HG03469 (cell line): ENCODE measurements around the gene CKB.
"Not testable (repeated sequence)": the region's sequence is repeated elsewhere in the genome, so short reads cannot be mapped to it uniquely, and the experiment has no call there.

Experiments
- ATAC-seq: cut with Tn5 transposase; IDR thresholded peaks from one replicate; pipeline ENCODE4 v1.9.1; 2021; ENCODE audit warnings: mild to moderate bottlenecking, moderate library complexity, moderate number of reproducible peaks; ENCODE audit not compliant: unreplicated experiment

The CKB gene

DNA sequence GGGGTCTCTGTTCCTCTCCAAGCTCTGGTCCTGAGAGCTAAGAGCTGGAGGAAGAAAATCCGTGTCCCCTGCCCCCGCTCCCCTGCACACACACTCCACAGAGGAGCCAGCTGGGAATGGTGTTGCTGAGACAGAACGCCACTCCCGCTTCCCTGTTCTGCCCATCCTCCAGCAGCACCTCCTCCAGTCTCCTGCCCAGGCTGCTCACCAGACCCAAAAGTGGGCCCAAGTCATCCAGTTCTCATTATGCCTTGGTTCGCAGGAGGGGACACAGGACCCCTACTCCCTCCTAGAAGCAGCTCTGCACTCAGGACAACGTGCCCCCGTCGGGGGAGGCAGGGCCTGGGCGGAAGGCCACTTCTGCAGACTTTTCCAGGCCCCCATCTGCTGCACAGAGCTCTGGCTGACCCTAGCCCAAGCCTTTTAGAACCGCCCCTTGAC, 5.5 kb upstream of the CKB start:
- no peak for ATAC-seq

DNA sequence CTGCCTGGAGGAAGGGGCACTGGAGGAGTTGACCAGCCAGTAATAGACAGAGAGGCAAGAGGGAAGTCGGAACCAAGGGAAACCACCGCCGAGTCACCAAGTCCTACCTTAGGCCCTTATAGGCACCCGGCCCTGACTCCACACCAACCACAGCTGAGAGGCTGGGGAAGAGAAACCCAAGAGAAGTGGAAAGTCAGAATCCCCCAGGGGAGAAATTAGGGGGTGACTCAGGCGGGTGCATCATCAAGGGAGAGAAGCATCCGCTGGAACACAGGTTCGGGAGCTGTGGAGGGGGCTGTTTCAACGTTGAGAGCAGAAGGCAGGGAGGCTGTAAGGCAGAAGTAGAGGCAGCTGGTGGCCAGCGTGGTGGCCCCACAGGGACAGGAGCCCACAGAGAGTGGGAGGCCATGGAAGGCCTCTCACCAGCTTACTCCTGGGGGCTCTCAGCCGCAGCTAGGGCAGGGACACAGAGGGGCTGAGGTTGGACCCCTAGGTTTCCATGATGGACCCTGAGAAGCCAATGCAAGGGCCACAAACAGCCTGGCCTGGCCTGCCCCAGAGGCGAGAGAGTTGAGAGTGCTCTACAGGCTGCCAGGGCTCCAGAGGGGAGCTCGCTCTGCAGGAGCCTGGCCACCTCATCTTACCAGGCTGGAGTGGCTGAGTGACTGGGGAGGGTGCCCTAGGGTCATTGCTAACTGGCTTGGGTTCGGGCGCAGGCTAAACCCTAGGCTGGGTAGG, 4.9 kb upstream of the CKB start:
- ATAC-seq = peak; percentile 38

DNA sequence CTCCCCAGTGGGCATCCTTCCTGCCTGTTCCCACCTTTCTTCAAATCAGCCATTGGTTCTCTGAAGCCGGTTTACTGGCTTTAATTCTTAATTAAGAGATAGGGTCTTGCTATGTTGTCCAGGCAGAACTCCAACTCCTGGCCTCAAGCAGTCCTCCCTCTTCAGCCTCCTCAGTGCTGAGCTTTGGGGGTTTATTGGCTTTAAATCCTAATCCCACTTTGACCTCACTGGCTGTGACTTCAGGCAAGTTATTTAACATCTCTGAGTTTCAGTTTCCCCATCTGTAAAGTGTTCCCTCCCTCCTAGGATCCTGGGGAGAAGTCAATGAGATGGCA, 4.3 kb upstream of the CKB start:
- no peak for ATAC-seq

GRCh38 chr14:103526247-103526913, 3.8 kb upstream of the CKB start:
- ATAC-seq = no peak

- not testable (repeated sequence) for ATAC-seq
Observed at GRCh38 chr14:103525430-103526246, 3.0 kb upstream of the CKB start.

DNA sequence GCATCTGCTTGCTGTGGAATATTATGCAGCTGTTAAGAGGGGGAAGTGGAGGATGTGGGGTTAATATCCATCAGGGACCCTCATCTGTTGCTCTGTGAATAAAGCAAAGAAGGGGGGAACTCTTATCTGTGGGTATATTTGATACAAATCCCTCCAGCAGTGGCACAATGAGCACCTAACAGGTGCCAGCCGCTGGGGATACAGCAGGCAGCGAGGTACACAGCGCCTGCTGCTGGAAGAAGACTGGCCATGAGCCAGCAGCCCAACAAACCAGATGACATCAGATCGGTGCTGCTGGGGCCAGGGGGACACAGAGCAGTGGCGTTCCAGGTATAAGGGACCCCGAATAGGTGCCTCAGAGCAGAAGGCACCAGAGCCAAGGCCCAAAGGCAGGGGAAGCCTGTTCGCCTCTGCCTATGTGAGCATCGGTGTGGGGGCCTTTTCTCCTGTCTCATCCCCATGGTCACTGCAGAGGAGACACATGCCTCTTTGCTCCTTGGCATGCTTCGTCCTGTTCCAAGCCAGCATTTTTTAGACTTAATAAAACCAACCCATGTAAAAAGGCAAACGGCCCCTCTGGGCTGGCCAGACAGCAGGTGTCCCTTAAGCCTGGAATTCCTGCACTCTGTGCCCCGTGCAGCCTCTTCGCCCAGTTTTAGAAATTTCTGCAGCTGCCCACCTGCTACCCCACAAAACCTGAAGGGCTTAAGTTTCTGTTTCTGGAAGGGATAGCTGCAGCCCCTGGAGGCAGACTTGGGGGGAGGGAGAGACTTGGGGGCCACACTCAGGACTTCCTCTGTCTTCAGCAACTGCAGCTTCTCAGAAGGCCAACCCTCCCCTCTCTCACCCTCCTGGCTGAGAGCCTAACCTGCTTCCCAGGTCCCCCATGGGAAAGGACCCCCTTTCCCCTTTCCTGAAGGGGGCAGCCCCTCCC, 1.6 kb upstream of the CKB start:
- no peak for ATAC-seq

- no peak for ATAC-seq
Observed at GRCh38 chr14:103523575-103523954, 935 bp upstream of the CKB start.

- ATAC-seq = no peak
Observed at GRCh38 chr14:103521951-103522563, 573 bp downstream of the CKB start.

- no peak for ATAC-seq
Observed at GRCh38 chr14:103521438-103521950, 1.1 kb downstream of the CKB start.

- ATAC-seq = no peak
Observed at GRCh38 chr14:103520657-103521437, 1.8 kb downstream of the CKB start.

- no peak for ATAC-seq
Observed at GRCh38 chr14:103520269-103520656, 2.4 kb downstream of the CKB start.

- ATAC-seq = no peak
Observed at GRCh38 chr14:103519837-103520212, 2.8 kb downstream of the CKB start.

DNA sequence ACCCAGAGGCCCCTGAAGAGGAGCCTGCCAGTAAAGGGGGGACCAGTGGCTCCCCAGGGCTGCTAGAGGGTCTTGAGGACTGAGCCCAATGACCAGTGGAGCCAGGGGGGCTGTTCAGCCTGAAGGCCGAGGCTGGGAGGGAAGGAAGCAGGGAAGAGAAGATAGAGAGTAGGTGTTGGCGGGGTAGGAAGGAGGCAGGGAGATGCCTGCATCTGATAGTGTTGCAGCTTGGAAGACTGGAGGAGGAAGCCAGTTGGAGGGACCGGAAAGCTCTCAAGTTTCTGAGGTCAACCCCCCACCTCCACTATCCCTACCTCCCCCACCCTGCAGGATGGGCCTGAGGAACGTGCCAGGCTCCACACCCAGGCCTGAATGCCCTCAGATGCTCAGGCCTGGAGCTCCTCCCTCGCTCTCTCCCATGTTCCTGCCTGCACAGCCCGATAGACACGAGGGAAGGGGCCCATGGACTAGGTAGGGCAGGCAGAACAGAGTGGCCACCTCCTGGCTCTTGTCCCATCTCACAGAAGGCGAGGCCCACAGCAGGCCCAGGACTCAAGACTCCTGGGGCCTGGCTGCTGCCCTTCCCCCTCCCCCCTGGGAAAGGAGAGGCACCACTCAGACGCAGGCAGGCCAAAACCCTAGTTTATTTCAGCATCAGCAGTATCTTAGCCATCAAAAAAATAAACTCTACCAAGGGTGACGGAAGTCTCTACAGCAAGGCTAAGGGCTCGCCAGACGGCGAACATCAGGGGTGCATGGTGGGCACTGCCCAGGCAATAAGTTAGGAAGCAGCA, 3.4 kb downstream of the CKB start:
- no peak for ATAC-seq

DNA sequence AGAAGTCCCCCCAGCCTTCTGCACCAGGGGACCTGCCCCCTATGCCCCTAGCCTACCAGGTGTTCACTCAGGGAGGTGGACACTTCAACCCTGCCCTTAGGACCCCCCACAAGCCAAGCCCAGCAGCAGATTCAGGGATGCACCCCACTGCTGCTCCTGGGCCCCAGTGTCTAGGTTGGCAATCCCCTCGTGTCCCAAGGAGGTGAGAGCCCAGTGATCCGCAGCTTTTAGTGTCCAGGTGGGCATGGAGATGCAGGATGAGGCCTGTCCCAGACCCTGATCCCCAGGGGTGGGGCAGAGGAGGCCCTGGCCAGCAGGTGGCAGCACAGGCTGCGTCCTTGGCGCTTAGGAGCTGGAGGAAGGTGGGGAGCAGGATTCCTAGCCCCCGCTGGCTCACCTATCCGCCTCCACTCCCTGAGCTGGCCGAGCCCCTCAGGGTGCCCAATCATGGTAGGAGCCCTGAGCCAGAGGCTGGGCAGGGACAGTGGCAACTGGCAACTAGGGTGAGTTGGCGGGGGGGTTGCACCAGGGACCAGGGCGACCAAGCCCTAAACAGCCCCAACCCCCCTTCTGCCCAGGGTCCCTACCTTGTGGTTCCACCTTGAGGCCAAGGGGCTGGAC, 4.1 kb downstream of the CKB start:
- ATAC-seq = no peak

DNA sequence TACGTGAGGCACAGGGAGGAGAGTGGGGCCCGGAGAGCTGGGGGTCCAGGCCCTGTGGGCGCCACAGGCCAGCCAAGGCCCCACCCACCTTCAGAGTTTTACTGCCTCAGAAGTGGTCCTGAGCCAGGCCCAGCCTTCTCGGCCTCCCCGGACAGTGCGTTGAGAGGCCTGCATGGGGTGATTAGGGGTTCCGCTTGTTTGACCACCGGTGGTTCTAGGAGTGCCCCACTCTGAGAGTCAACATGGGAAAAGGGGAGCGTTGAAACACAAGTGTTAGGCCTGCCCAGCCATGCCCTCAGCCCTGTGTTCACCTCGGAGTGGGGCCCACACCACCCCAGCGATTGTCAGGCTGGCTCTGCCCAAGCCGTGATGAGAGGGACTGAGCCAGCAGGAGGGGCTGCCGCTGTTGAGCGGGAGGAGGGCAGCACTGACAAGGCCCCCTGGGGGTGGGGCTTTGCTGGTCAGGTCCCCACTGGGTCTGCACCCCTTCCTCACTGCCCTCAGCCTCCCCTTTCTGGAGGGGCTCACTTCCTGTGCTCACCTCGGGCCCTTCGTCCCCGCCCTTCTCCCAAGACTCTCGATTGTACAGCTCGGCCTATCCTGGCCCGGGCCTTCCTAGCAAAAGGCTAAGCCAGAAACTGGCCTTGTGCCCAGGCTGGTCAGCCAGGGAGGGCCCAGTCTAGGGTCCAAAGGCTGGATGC, 4.8 kb downstream of the CKB start:
- ATAC-seq = no peak

DNA sequence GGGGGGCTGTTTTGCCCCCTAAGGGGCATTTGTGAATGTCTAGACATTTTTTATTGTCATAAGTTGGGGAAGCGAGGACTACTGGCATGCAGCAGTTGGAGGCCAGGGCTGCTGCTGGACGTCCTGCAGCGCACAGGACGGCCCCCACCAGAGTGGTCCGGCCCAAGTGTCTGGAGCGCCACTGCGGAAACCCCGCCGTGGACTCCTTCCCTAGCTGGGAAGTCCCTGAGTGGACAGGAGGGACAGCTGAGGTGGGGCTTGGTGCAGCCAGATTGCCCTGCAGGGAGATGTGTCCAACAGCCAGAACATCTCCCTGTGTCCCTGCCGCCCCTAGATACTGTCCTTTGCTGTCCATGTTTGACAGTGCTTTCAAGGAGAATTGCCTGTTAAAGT, 5.5 kb downstream of the CKB start:
- ATAC-seq = no peak

DNA sequence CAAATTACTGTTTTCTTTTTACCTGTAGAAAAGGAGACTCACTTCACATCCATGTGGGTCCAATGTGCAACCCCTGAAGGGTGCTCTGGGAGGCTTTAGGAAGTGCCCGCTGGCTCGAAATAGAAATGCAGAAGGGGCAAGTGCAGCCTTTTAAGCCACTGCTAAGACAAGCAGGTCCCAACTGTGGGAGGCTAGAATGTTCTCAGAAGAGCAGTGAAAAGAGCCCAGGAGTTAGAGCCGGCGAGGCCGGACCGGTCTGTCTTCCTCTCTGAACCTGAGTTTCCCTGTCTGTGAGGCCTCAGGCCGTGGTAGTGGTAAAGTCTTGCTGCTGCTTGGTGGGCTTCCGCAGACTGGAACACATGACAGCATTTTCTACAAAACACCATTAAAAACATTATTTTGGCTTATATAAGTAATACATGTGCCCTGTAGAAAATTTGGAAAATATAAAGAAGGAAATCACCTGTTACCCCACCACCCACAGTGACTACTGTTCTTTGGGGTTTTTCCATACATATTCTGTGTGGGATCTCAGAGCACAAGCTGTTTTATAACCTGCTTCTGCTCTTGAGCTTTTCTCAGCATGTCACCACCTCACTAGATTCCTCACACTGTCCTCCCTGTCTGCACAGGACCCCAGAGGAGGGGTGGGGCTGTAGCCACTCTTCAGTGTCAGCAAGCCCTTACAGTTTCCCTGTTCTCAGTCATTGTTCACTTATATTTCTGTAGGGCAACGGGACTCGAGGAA, 6.0 kb downstream of the CKB start:
- ATAC-seq = no peak
